HG02610 (cell line): ENCODE measurements around the gene KRTAP2-3.
"Not testable (repeated sequence)": the region's sequence is repeated elsewhere in the genome, so short reads cannot be mapped to it uniquely, and the experiment has no call there.

Source experiments
- ATAC-seq: cut with Tn5 transposase; IDR thresholded peaks from one replicate; pipeline ENCODE4 v1.9.1; 2021; ENCODE audit warnings: mild to moderate bottlenecking, moderate library complexity; ENCODE audit not compliant: unreplicated experiment

The KRTAP2-3 gene

DNA sequence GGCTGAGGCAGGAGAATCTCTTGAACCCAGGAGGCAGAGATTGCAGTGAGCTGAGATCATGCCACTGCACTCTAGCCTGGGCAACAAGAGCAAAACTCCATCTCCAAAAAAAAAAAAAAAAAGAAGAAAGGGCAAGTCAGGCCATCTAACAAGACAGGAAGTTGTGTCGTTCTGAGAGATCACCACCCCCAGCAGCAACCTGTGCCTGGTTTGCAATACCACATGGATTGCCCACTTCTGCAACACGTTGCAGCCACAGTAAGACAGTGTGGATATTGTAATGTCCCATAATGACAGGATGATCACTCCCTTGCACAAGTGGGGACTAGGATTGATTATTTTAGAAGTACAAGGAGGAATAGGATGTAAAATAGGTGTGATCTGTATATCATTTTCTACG is 9.1 kb upstream of the KRTAP2-3 start:
- ATAC-seq: no peak

GRCh38 chr17:41067281-41067680 is 7.4 kb upstream of the KRTAP2-3 start:
- no peak for ATAC-seq

DNA sequence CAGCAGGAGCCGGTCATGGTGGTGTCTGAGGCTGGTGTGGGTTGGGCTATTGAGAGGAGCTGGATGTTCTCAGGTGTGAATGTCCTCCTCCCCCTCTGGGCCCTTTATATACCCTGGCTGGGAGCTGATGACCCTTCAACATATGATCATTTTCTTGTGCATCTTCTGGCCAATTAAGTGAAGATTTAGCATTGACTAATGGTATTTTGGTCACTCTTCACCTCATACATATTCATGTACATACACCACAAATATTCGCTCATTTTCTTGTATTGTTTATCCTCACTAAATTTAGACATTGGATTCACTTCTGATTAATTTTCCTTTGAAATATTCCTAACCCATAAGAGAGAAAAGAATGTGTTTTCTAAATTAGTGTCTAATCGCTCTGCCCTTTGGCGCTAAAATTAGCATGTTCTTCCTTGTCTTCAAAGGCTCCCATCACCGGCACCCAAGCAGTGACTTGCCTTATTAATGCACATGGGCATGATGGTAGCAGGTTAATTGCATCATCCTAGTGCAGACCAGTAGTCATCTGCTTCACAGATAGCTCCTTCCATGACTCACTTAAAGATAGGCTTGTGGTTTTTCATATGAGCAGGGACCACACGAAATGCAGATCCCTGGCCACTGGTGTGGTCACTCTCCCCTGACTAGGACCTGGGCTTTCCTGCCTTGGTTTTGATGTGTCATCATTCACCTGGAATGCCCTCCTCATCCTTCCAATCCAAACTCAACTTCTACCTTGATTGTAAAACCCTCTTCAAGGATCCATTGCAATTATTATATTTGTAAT is 6.1 kb upstream of the KRTAP2-3 start, which contains the start of gene KRTAP2-4:
Gene KRTAP2-4 (minus strand): TSS at position 51 of the 796 bp plus-strand sequence. CDS start 34 bp downstream, at position 17.
- no peak for ATAC-seq

DNA sequence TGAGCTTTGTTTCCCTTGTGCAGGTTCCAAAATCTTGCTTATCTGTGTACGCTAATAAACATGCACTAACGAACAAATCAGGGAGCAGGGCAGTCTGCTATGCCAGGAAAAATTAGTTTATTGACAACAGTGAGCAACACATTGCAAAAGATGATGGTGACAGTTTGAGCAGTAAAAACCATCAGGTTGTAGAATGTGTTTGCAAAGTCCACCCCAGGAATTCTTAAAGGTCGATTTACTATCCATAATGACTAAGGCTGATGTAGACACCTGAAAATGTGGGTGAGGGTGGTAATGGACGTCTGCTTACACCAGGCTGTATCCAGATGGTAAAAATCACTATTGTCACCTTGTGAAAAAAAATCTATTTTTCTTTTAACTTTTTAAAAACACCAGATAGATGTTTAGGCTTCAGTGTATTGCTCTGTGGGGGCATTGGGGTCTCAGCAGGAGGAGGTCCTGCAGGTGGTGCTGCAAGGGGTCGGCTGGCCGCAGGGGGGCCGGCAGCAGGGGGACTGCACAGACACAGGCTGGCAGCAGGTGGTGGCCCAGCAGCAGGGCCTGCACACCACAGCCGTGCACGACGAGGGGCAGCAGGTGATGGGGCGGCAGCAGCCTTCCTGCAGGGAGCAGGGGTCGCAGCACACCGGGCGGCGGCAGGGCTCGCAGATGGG is 5.2 kb upstream of the KRTAP2-3 start:
- ATAC-seq: not testable (repeated sequence)

GRCh38 chr17:41064301-41064700 is 4.4 kb upstream of the KRTAP2-3 start:
- ATAC-seq: no peak

DNA sequence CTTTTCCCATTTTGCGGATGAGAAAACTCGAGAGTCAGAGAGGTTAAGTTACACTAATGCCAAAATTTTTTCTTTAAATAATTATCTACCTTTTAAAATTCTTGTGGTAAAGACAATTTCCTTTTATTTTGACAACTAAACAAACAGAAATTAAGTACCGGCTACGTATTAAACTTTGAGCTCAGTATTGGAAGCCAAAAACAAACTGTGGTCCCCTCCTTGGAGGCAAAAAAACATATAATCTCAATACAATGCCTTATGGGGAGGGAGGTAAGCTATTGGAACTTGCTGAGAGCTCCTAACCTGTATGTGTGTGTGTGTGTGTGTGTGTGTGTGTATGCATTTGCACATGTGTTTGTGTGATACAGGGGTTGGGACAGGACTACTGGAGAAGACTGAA is 3.5 kb upstream of the KRTAP2-3 start:
- ATAC-seq: no peak

DNA sequence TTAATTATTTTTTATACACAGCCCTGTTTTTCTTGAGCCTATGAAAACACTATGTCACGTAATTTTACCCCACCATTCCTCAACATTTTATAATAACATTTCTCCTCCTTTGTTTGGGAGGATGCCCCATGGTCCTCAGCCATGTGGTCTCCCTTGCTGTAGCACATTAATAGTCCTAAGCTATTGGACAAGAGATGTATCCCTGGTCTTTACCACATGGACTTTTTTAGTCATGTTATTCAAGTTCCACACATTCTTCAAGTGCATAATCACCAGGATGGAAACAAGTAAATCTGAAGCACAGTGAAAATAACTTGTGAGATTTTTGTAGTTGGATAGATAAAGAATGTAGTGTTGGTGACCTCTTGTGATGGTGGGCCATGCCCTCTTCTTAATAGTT is 2.0 kb upstream of the KRTAP2-3 start:
- no peak for ATAC-seq

DNA sequence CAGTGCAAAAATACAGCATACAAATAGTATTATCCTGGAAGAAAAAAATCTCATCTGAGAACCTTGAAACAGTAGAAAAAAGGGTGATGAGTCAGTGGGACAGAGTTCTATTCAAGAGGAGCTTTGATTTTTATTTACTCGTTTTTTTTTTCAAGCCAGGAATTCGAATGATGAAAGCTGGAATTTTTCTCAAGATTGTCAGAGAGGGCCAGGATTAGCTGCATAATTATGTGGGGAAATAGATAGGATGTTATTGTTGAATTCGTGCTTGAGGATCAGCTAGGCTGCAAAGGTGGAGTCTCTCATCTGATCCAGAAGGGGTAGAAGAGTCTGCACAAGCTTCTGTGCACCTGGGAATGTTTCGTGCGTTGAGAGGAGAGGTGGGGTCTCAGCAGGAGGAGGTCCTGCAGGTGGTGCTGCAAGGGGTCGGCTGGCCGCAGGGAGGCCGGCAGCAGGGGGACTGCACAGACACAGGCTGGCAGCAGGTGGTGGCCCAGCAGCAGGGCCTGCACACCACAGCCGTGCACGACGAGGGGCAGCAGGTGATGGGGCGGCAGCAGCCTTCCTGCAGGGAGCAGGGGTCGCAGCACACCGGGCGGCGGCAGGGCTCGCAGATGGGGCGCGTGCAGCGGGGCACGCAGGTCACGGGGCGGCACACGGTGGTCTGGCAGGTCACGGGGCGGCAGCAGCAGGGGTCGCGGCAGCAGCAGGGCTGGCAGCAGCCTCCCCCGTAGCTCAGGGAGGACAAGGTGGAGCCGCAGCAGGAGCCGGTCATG is 450 bp downstream of the KRTAP2-3 start:
- not testable (repeated sequence) for ATAC-seq

GRCh38 chr17:41058741-41059140 is 1.2 kb downstream of the KRTAP2-3 start:
- no peak for ATAC-seq

GRCh38 chr17:41057547-41057946 is 2.4 kb downstream of the KRTAP2-3 start:
- no peak for ATAC-seq

DNA sequence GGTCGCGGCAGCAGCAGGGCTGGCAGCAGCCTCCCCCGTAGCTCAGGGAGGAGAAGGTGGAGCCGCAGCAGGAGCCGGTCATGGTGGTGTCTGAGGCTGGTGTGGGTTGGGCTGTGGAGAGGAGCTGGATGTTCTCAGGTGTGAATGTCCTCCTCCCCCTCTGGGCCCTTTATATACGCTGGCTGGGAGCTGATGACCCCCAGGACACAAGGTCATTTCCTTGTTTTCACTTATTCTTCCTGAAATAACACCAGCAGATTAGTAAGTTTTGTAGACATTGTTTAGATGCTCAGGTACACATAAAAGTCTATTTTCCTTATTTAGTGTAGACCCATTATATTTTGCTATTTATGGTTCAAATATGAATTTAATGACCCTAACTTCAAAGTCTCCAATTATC is 4.8 kb downstream of the KRTAP2-3 start, which contains the start of gene KRTAP2-2:
Gene KRTAP2-2 (minus strand): TSS at position 101 of the 400 bp plus-strand sequence. CDS start 19 bp downstream, at position 82.
- ATAC-seq: not testable (repeated sequence)

DNA sequence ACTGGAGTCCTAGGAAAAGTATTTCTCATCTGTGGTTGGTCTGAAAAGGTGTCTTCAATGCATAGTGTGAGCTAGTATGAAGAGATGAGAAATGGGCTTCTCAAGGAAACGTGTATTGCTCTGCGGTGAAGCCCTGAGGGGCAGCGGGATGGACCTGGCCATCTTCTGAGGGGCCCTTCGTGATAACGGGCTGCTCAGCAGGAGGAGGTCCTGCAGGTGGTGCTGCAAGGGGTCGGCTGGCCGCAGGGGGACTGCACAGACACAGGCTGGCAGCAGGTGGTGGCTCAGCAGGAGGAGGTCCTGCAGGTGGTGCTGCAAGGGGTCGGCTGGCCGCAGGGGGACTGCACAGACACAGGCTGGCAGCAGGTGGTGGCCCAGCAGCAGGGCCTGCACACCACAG is 5.4 kb downstream of the KRTAP2-3 start:
- not testable (repeated sequence) for ATAC-seq

DNA sequence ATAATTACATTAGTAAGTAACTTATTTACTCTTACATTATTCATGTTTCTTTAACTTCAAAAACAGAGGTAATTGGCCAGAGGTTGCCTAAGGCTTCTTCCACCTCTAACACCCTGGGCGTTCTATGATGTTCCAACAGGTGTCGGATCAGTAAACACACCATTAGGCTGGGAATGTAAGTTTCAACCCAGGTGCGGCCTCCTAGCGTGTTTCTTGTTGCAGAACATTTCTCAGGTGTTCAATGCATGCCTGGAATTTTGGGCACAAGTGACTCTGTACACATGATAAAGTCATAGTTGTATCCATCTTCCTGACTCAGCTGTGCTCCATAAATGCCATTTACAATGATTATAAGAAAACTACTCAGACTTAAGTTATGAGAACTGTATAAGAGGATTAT is 5.9 kb downstream of the KRTAP2-3 start:
- ATAC-seq: no peak

DNA sequence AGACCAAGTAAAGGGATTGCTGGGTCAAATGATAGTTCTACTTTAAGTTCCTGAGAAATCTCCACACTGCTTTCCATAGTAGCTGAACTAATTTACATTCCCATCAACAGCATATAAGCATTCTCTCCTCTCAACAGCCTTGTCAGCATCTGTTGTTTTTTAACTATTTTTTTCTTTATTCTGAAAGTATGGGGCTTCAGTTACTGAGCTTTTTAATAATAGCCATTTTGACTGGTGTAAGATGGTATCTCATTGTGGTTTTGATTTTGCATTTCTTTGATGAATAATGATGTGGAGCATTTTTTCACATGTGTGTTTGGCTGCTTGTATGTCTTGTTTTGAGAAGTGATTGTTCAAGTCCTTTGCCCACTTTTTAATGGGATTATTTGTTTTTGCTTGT is 7.3 kb downstream of the KRTAP2-3 start:
- no peak for ATAC-seq

GRCh38 chr17:41049110-41049509 is 10.8 kb downstream of the KRTAP2-3 start:
- ATAC-seq: no peak

DNA sequence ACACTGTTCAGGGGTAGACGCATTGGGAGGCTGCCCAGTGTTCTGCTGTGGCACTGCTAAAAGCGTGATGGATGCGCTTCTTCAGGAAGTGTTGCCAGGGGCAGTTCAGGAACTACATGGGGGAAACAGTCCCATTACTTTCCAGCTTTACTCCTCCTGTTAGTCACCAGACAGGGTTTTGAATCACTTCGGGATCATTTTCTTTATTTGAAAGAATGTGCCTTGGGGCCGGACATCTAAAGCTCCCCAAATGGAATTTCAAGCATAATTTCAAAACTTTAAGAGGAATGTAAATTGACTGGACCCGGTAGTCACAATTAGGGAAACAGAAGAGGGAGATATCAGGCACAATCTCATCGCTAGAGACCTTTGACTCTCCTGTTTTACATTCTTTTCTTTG is 11.5 kb downstream of the KRTAP2-3 start:
- ATAC-seq: no peak

GRCh38 chr17:41046735-41047465 is 13.0 kb downstream of the KRTAP2-3 start, which contains the start of gene KRTAP2-1:
Gene KRTAP2-1 (minus strand): TSS chr17:41047316. CDS start chr17:41047267, 49 bp downstream.
- not testable (repeated sequence) for ATAC-seq

GRCh38 chr17:41042953-41043352 is 17.0 kb downstream of the KRTAP2-3 start:
- ATAC-seq: no peak

DNA sequence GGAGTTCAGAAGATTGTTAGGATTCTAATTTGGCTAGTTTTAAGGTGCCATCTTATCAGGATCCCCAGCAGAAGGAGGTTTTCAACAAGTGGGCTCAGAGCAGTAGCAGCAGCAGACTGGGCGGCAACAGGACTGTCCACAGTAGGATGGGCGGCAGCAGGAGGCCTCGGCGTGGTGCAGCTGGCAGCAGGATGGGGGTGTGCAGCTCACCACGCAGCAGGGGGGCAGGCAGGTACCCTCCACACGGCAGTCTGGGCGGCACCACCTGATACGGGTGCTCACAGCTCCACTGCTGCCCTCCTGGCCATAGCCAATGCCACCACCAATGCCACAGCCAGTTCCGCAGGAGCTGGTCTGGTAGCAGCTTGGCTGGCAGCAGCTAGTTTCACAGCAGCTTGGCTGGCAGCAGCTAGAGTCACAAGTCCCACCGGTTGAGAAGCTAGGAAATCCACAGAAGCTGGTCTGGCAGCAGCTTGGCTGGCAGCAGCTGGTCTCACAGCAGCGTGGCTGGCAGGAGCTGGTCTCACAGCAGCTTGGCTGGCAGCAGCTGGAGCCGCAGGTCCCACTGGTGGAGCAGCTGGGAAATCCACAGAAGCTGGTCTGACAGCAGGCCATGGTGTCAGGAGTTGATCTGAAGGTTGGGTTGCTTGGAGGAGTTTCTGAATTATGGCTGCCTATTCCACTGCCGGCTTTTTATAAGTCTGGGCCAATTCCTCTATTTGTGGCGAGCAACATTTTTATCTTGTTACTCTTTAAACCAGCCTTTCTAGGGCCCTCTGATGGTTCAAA is 18.9 kb downstream of the KRTAP2-3 start, which contains the start of gene KRTAP1-1:
Gene KRTAP1-1 (minus strand): TSS at position 668 of the 789 bp plus-strand sequence. CDS start 53 bp downstream, at position 615.
- ATAC-seq: not testable (repeated sequence)
